Measurements from ENCODE around the gene PRPF6. TPM values are rescaled to one million over a fixed set of nuclear protein-coding genes. Genes with fewer than 3 reads are reported as not detected.
A peak's percentile ranks its signal among the peaks of the same experiment; 100 is the strongest.

PRPF6 gene
- total and polyA plus RNA-seq, 2 of the 13 experiments (the other 11 are each of a cell fraction or from before 2014, with no cell fraction given) = 63.7 to 101 TPM

DNA sequence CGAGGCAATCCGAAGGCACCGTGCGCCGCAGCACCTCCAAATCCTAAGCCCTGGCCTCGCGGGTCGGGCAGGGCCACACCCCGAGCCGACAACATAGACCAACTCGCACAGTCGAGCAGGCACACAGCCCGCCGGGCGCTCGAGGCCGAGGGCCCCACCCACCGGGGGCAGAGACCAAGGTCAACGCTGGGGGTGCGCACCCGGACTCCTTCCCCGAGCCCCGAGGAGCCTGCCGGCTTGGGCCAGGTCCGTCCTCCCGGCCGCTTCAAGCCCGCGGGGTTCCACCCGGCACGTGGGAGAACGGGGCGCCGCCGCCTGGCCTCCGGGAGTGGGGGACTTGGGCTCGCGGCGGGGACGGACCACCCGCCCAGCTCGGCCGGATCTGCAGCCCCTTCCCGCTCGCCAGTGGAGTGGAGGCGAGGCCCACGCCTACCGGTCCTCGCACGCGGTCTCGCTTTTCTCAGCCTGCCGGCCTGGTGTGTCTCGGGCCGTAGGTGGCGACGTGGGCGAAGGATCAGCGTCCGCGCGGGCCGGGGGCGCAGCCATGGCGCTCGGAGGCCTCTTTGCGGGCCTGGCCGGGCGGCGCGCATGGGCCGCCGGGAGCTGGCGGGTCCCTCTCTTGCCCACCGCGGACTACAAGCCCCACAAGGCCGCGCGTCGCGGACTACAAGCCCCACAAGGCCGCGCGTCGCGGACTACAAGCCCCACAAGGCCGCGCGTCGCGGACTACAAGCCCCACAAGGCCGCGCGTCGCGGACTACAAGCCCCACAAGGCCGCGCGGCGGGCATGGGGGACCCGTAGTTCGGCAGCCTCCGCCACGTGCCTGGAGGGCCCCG, 24.9 kb upstream of the PRPF6 start, which contains the start of gene UCKL1 (continued):
- no peak; the same call in 1 of the 2 replicates for TF ChIP-seq LRRFIP1 (CRISPR knock-in tag; conservative IDR thresholded peaks at IDR 0.05)
- TF ChIP-seq AHDC1 (CRISPR knock-in tag; IDR thresholded peaks at IDR 0.05; ENCODE audit: borderline replicate concordance) = no peak; the same call in 1 of the 2 replicates
- peak; percentile 86 for TF ChIP-seq NCOA2 (CRISPR knock-in tag; IDR thresholded peaks at IDR 0.05)
- TF ChIP-seq, protein P1, sequence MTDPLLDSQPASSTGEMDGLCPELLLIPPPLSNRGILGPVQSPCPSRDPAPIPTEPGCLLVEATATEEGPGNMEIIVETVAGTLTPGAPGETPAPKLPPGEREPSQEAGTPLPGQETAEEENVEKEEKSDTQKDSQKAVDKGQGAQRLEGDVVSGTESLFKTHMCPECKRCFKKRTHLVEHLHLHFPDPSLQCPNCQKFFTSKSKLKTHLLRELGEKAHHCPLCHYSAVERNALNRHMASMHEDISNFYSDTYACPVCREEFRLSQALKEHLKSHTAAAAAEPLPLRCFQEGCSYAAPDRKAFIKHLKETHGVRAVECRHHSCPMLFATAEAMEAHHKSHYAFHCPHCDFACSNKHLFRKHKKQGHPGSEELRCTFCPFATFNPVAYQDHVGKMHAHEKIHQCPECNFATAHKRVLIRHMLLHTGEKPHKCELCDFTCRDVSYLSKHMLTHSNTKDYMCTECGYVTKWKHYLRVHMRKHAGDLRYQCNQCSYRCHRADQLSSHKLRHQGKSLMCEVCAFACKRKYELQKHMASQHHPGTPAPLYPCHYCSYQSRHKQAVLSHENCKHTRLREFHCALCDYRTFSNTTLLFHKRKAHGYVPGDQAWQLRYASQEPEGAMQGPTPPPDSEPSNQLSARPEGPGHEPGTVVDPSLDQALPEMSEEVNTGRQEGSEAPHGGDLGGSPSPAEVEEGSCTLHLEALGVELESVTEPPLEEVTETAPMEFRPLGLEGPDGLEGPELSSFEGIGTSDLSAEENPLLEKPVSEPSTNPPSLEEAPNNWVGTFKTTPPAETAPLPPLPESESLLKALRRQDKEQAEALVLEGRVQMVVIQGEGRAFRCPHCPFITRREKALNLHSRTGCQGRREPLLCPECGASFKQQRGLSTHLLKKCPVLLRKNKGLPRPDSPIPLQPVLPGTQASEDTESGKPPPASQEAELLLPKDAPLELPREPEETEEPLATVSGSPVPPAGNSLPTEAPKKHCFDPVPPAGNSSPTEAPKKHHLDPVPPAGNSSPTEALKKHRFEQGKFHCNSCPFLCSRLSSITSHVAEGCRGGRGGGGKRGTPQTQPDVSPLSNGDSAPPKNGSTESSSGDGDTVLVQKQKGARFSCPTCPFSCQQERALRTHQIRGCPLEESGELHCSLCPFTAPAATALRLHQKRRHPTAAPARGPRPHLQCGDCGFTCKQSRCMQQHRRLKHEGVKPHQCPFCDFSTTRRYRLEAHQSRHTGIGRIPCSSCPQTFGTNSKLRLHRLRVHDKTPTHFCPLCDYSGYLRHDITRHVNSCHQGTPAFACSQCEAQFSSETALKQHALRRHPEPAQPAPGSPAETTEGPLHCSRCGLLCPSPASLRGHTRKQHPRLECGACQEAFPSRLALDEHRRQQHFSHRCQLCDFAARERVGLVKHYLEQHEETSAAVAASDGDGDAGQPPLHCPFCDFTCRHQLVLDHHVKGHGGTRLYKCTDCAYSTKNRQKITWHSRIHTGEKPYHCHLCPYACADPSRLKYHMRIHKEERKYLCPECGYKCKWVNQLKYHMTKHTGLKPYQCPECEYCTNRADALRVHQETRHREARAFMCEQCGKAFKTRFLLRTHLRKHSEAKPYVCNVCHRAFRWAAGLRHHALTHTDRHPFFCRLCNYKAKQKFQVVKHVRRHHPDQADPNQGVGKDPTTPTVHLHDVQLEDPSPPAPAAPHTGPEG (CRISPR knock-in tag; IDR thresholded peaks at IDR 0.05) = peak; percentile 87
- TF ChIP-seq, protein P2, sequence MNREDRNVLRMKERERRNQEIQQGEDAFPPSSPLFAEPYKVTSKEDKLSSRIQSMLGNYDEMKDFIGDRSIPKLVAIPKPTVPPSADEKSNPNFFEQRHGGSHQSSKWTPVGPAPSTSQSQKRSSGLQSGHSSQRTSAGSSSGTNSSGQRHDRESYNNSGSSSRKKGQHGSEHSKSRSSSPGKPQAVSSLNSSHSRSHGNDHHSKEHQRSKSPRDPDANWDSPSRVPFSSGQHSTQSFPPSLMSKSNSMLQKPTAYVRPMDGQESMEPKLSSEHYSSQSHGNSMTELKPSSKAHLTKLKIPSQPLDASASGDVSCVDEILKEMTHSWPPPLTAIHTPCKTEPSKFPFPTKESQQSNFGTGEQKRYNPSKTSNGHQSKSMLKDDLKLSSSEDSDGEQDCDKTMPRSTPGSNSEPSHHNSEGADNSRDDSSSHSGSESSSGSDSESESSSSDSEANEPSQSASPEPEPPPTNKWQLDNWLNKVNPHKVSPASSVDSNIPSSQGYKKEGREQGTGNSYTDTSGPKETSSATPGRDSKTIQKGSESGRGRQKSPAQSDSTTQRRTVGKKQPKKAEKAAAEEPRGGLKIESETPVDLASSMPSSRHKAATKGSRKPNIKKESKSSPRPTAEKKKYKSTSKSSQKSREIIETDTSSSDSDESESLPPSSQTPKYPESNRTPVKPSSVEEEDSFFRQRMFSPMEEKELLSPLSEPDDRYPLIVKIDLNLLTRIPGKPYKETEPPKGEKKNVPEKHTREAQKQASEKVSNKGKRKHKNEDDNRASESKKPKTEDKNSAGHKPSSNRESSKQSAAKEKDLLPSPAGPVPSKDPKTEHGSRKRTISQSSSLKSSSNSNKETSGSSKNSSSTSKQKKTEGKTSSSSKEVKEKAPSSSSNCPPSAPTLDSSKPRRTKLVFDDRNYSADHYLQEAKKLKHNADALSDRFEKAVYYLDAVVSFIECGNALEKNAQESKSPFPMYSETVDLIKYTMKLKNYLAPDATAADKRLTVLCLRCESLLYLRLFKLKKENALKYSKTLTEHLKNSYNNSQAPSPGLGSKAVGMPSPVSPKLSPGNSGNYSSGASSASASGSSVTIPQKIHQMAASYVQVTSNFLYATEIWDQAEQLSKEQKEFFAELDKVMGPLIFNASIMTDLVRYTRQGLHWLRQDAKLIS (CRISPR knock-in tag; IDR thresholded peaks at IDR 0.05) = peak; percentile 98; the same call in 1 of the 2 replicates
- TF ChIP-seq, protein P3, sequence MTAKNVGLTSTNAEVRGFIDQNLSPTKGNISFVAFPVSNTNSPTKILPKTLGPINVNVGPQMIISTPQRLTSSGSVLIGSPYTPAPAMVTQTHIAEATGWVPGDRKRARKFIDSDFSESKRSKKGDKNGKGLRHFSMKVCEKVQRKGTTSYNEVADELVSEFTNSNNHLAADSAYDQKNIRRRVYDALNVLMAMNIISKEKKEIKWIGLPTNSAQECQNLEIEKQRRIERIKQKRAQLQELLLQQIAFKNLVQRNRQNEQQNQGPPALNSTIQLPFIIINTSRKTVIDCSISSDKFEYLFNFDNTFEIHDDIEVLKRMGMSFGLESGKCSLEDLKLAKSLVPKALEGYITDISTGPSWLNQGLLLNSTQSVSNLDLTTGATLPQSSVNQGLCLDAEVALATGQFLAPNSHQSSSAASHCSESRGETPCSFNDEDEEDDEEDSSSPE (CRISPR knock-in tag; IDR thresholded peaks at IDR 0.05) = peak; percentile 80

All from HepG2 (cell line).